Gastrocnemius medialis (tissue), 4 donors: Measurements from ENCODE around the gene CPED1.

Source experiments
- CTCF ChIP-seq, 5 experiments: fragments of 450-650 bp in 3 of 5; fragments of 200-600 bp in 2 of 5; sonication (generic) in 2 of 5; IDR thresholded peaks in 4 of 5; conservative IDR thresholded peaks in 1 of 5; 1 replicate in 4 of 5; 2 replicates in 1 of 5; pipeline ENCODE4 v1.5.1; 2016 to 2019; ENCODE audit warnings: antibody characterized with exemption in 5 of 5, mild to moderate bottlenecking in 3 of 5, moderate library complexity in 3 of 5
- POLR2A ChIP-seq, 2 donors: fragments of 450-650 bp; IDR thresholded peaks; one replicate each; pipeline ENCODE4 v1.6.1; 2017; ENCODE audit warnings: antibody characterized with exemption in 2 of 2, mild to moderate bottlenecking in 2 of 2, moderate library complexity in 2 of 2

GRCh38 chr7:121279822-121280221 lies 291.3 kb downstream of the CPED1 start:
- TF ChIP-seq CTCF (IDR thresholded peaks at IDR 0.05 in 4 of 5, conservative IDR thresholded peaks at IDR 0.05 in 1 of 5) = no peak
- TF ChIP-seq POLR2A (IDR thresholded peaks at IDR 0.05) = no peak
